AG04450 (cell line): Measurements from ENCODE around the gene HM13. TPM values are rescaled to one million over a fixed set of nuclear protein-coding genes. Genes with fewer than 3 reads are reported as not detected.

Experiments used
- CTCF ChIA-PET: fragments of 300-600, 350-600 bp; formaldehyde crosslinking; extraction: SDS; loops from one replicate; lab custom pipeline; 2022; ENCODE audit warnings: antibody characterized with exemption, inconsistent platforms; lab: Charles Lee
- POLR2A ChIA-PET: fragments of 350-600 bp; formaldehyde crosslinking; extraction: SDS; loops from one replicate; lab custom pipeline; 2021; ENCODE audit warnings: antibody characterized with exemption, inconsistent platforms; lab: Yijun Ruan, JAX
- DNase-seq: peaks from one replicate; pipeline ENCODE4 v3.0.0-alpha.2; 2011; ENCODE audit warnings: low read depth, low spot score
- H3K27ac ChIP-seq: one replicate; pipeline ENCODE4 v1.5.1; 2012; ENCODE audit warnings: low read depth, low read length, control low read depth
- H3K27me3 ChIP-seq: one replicate; pipeline ENCODE4 v1.6.0; 2012; ENCODE audit warnings: low read length; ENCODE audit not compliant: control insufficient read depth, insufficient read depth
- H3K4me3 ChIP-seq: 2 replicates; pipeline ENCODE4 v1.5.1; 2011; ENCODE audit warnings: mild to moderate bottlenecking, low read depth, low read length, control low read depth
- H3K9me3 ChIP-seq: 2 replicates; pipeline ENCODE4 v1.5.1; 2012; ENCODE audit warnings: low read length; ENCODE audit not compliant: control insufficient read depth, insufficient read depth
- polyA plus RNA-seq: library from polyadenylated mRNA; depleted of rRNA; stranded (reverse); fragments of >200 nt; gene quantifications from 2 replicates; pipeline ENCODE4 v1.2.3, GENCODE V29; 2011
- TF ChIP-seq, protein P1 (sequence below): IDR thresholded peaks from 2 replicates; pipeline ENCODE4 v1.5.1; 2011; ENCODE audit warnings: low read depth, low read length, control low read depth, inconsistent platforms

The HM13 gene
- polyA plus RNA-seq, 1 experiment = 167 TPM

DNA sequence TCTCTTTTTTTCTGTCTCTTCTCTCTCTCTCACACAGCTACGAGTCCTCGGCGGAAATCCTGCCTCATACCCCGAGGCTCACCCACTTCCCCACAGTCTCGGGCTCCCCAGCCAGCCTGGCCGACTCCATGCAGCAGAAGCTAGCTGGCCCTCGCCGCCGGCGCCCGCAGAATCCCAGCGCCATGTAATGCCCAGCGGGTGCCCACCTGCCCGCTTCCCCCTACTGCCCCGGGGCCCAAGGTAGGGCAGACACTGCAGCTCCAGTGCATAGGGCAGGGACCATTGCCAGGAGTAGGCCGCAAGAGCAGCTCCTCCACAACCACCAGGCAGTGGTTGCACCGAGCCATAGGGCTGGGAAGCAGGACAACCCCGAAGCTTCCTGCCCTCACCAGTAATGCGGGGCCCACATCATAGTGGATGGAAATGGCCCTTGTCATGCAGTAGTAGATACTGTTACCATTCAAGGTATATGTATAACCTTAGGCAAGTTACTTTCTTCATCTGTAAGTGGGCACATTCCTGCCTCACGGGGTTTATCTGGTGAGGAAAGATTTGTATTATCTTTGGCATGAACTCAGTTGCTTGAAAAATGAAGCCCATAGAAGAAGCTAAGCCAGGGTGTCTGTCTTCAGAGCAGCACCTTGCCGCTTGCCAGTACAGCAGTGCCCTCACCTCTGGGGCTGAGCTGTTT lies 53.9 kb downstream of the HM13 start:
- CTCF ChIA-PET = interaction anchor here (0.6 to 23.4 kb wide), 12 partner anchors 9 to 179 kb away, joined by 3 to 1107 read pairs (median 4); partner anchors contain the start of gene ID1

DNA sequence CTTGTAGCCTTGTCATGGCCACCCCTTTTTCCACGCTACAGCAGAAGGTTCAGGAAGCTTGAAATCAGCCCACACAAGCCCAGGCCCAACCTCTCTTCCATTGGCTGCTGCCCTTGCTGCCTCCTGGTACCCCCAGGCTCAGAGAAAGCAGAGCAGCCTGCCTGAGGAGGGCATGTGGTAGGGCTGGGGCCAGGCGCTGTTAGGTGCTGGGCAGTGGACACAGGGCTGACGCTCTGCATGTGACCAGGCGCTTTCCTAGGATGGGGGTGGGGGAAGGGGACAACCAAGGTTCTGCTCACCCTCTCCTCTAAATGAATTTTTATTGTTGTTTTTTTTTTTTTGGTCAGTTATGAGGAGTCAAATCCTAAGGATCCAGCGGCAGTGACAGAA lies 54.5 kb downstream of the HM13 start:
- POLR2A ChIA-PET = interaction anchor here (0.7 to 5.9 kb wide), 4 partner anchors 37 to 70 kb away, joined by 5 to 42 read pairs (median 12); partner anchors contain the start of gene ID1
- Histone ChIP-seq H3K27ac (peak overlapping the region; percentile 21), H3K4me3 (no peak overlapping the region), H3K9me3 (no peaks in the 10 kb centered on the region), H3K27me3 (no peaks in the 10 kb centered on the region)
- CTCF ChIA-PET = interaction anchor here (0.8 to 23.4 kb wide), 14 partner anchors 9 to 155 kb away, joined by 3 to 1107 read pairs (median 4); partner anchors contain the start of gene ID1
- DNase-seq = no peak
- TF ChIP-seq, protein P1, sequence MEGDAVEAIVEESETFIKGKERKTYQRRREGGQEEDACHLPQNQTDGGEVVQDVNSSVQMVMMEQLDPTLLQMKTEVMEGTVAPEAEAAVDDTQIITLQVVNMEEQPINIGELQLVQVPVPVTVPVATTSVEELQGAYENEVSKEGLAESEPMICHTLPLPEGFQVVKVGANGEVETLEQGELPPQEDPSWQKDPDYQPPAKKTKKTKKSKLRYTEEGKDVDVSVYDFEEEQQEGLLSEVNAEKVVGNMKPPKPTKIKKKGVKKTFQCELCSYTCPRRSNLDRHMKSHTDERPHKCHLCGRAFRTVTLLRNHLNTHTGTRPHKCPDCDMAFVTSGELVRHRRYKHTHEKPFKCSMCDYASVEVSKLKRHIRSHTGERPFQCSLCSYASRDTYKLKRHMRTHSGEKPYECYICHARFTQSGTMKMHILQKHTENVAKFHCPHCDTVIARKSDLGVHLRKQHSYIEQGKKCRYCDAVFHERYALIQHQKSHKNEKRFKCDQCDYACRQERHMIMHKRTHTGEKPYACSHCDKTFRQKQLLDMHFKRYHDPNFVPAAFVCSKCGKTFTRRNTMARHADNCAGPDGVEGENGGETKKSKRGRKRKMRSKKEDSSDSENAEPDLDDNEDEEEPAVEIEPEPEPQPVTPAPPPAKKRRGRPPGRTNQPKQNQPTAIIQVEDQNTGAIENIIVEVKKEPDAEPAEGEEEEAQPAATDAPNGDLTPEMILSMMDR = no peak

More for the DNA sequence above, 53.9 kb downstream of the HM13 start:
- DNase-seq = no peak
- POLR2A ChIA-PET = interaction anchor here (1.7 to 5.9 kb wide), 3 partner anchors 37 to 44 kb away, joined by 5 to 42 read pairs (median 18); partner anchors contain the start of gene ID1
- no peaks in the 10 kb centered on the region for H3K27me3 ChIP-seq
- H3K27ac ChIP-seq = peak overlapping the region; percentile 21
- TF ChIP-seq, protein P1 = peak; percentile 29
- no peaks in the 10 kb centered on the region for H3K9me3 ChIP-seq
- no peak overlapping the region for H3K4me3 ChIP-seq

GRCh38 chr20:31569163-31570020 lies 55.1 kb downstream of the HM13 start:
- no peaks in the 10 kb centered on the region for H3K9me3 ChIP-seq
- no peak for DNase-seq
- H3K27me3 ChIP-seq = no peaks in the 10 kb centered on the region
- POLR2A ChIA-PET = interaction anchor here (0.7 to 5.9 kb wide), 6 partner anchors 9 to 69 kb away, joined by 4 to 42 read pairs (median 6); partner anchors contain the start of gene ID1
- peak overlapping the region; percentile 39 for H3K27ac ChIP-seq
- no peak overlapping the region for H3K4me3 ChIP-seq
- CTCF ChIA-PET = interaction anchor here (0.8 to 23.4 kb wide), 17 partner anchors 10 to 154 kb away, joined by 3 to 1107 read pairs (median 4); partner anchors contain the start of gene ID1
- TF ChIP-seq, protein P1 = peak; percentile 89

DNA sequence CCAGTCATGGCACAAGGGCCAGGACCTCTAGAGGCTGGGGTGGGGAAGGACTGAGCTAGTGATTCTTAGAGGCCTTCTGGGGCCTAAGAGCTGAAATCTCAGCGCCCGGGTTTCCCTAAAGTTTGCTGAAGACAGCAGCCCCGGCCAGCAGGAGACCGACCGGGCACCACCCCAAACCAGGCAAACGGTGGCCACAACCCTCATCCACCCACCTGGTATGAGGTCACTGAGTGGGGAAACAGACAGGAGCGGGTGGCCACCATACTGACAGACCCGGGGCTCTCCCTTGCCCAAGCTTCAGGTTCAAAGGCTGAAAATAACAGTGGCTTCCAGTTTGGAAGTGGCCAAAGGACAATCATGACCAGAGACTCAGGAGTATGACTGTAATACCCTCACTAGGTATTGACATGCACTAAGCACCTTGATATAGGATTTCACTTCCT lies 55.8 kb downstream of the HM13 start:
- ChIA-PET POLR2A (interaction anchor here (1.0 to 5.9 kb wide), 4 partner anchors 9 to 42 kb away, joined by 4 to 42 read pairs (median 11); partner anchors contain the start of gene ID1), CTCF (interaction anchor here (0.9 to 23.4 kb wide), 8 partner anchors 11 to 154 kb away, joined by 3 to 1107 read pairs (median 8); partner anchors contain the start of gene ID1)
- TF ChIP-seq, protein P1 = no peak
- H3K27me3 ChIP-seq = no peaks in the 10 kb centered on the region
- H3K27ac ChIP-seq = peak overlapping the region; percentile 39
- no peaks in the 10 kb centered on the region for H3K9me3 ChIP-seq
- no peak overlapping the region for H3K4me3 ChIP-seq
- no peak for DNase-seq
